Measurements from ENCODE around the gene NPM3. TPM values are rescaled to one million over a fixed set of nuclear protein-coding genes. Genes with fewer than 3 reads are reported as not detected.
"Not testable (repeated sequence)": the region's sequence is repeated elsewhere in the genome, so short reads cannot be mapped to it uniquely, and the experiment has no call there.

The NPM3 gene
- total RNA-seq, 3 donors from 2014 or later = 37.3 to 61.0 (median 43.9) TPM

- peaks cover 8% of the 10 kb centered on the region for H3K36me3 ChIP-seq
- DNase-seq (ENCODE audit: low spot score in 2 of 2) = no peak
- H3K9me3 ChIP-seq = no peaks in the 10 kb centered on the region
- no peaks in the 10 kb centered on the region for H3K4me1 ChIP-seq
- H3K27me3 ChIP-seq = no peaks in the 10 kb centered on the region
- H3K27ac ChIP-seq = no peak overlapping the region
- no peak overlapping the region for H3K4me3 ChIP-seq
- TF ChIP-seq POLR2AphosphoS5 (IDR thresholded peaks at IDR 0.05) (no peak), POLR2A (IDR thresholded peaks at IDR 0.05) (no peak), CTCF (IDR thresholded peaks at IDR 0.05) (no peak)
- intact Hi-C loops (cut with DNase I; ENCODE audit: low total_unique reads) = no loop called here
Measured at GRCh38 chr10:101793526-101793925, 10.3 kb upstream of the NPM3 start.

GRCh38 chr10:101789686-101790085 lies 6.4 kb upstream of the NPM3 start:
- Histone ChIP-seq H3K27me3 (no peaks in the 10 kb centered on the region), H3K4me3 (no peak overlapping the region), H3K9me3 (no peaks in the 10 kb centered on the region), H3K36me3 (peaks cover 8% of the 10 kb centered on the region), H3K27ac (no peak overlapping the region), H3K4me1 (no peaks in the 10 kb centered on the region)
- intact Hi-C loops (cut with DNase I; ENCODE audit: low total_unique reads) = no loop called here
- TF ChIP-seq POLR2AphosphoS5 (IDR thresholded peaks at IDR 0.05) = no peak
- no peak for TF ChIP-seq CTCF (IDR thresholded peaks at IDR 0.05)
- TF ChIP-seq POLR2A (IDR thresholded peaks at IDR 0.05) = no peak
- no peak for DNase-seq (ENCODE audit: low spot score in 2 of 2)

- H3K4me1 ChIP-seq; DNase-seq (ENCODE audit: low spot score in 2 of 2); H3K27ac ChIP-seq; H3K4me3 ChIP-seq; H3K27me3 ChIP-seq; intact Hi-C loops (cut with DNase I; ENCODE audit: low total_unique reads); H3K9me3 ChIP-seq; H3K36me3 ChIP-seq: not testable (repeated sequence)
Measured at GRCh38 chr10:101789231-101789630, 6.0 kb upstream of the NPM3 start.

- Histone ChIP-seq H3K27ac (no peak overlapping the region), H3K9me3 (no peaks in the 10 kb centered on the region), H3K4me1 (peaks cover 6 to 8% of the 10 kb centered on the region in 2 donors), H3K36me3 (no peaks in the 10 kb centered on the region), H3K4me3 (no peak overlapping the region), H3K27me3 (no peaks in the 10 kb centered on the region)
- DNase-seq (ENCODE audit: low spot score in 2 of 2) = no peak
- intact Hi-C loops (cut with DNase I; ENCODE audit: low total_unique reads) = no loop called here
- no peak for TF ChIP-seq POLR2AphosphoS5 (IDR thresholded peaks at IDR 0.05)
Measured at GRCh38 chr10:101785801-101786200, 2.6 kb upstream of the NPM3 start.

GRCh38 chr10:101784558-101784957 lies 1.3 kb upstream of the NPM3 start:
- intact Hi-C loops (cut with DNase I; ENCODE audit: low total_unique reads) = no loop called here
- Histone ChIP-seq H3K9me3 (no peaks in the 10 kb centered on the region), H3K27me3 (peaks cover 0 to 2% of the 10 kb centered on the region in 2 donors), H3K36me3 (no peaks in the 10 kb centered on the region), H3K4me3 (no peak overlapping the region), H3K4me1 (peaks cover 6 to 8% of the 10 kb centered on the region in 2 donors), H3K27ac (no peak overlapping the region)
- no peak for DNase-seq (ENCODE audit: low spot score in 2 of 2)
- TF ChIP-seq CTCF (IDR thresholded peaks at IDR 0.05) = no peak

- no peak for TF ChIP-seq POLR2AphosphoS5 (IDR thresholded peaks at IDR 0.05)
- no peak for TF ChIP-seq POLR2A (IDR thresholded peaks at IDR 0.05)
- TF ChIP-seq CTCF (IDR thresholded peaks at IDR 0.05) = no peak
- Histone ChIP-seq H3K4me1 (peaks cover 6 to 8% of the 10 kb centered on the region in 2 donors), H3K27ac (peak overlapping the region; percentile 66 to 70), H3K4me3 (peak overlapping the region; percentile 49 to 87 (median 79)), H3K36me3 (no peaks in the 10 kb centered on the region), H3K27me3 (peaks cover 0 to 8% of the 10 kb centered on the region in 2 donors), H3K9me3 (no peaks in the 10 kb centered on the region)
- intact Hi-C loops (cut with DNase I; ENCODE audit: low total_unique reads) = no loop called here
- no peak for DNase-seq (ENCODE audit: low spot score in 2 of 2)
Measured at GRCh38 chr10:101783736-101784118, 481 bp upstream of the NPM3 start.
